ENCODE results near the gene COMP.
"Not testable (repeated sequence)": the region's sequence is repeated elsewhere in the genome, so short reads cannot be mapped to it uniquely, and the experiment has no call there.

Gene COMP

GRCh38 chr19:18790566-18791314, at the start of gene COMP:
TSS of gene COMP (minus strand) at chr19:18791305. CDS start at chr19:18791269, 36 bp downstream.
- DNase-seq (ENCODE audit: low read depth in 2 of 2) = no peak

DNA sequence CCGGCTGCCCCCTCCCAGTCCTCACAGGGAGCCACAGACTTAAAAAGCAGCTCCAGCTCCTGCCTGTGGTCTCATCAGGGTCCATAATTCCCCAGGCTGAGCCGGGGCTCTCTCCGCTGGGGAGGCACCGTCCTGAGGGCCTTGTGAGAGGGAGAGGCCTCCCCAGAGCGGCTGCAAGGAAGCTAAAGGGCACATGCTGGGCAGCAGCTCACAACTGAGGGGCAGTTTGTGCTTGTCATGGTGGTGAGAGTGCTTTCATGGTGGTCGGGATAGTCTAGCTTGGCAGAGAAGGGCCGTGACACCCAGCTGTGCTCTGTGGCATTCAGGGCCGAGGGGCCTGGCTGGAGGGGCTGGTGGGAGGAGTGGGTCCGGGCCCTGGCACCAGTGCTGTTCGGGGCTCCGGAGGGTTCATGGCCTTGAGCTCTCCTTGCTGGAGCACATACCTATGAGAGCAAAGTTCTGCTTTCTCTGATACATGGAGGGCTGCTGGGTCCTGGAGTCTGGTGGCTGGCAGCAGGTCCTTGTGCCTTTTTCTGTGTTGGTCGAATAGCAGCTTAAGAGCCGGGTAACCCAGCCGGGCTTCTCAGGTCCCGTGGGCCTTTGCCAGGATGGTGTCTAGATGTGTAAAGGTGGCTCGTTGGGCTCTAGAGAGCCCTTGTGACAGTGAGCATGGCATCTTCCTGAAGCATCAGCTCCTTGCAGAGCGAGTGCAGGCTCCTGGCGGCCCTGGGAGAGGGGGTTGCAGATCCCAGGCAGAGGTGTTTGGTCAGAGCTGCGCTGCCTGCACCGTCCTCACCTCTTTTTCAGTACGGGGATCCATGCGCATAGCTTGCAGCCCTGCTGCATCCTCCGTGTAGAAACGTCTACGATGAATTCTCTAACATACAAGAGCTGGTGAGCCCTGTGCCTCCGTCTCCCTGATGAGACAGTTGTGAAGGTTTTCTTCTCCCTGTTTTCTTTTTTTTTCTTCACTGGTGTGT, 49.5 kb upstream of the COMP start:
- no peak for DNase-seq (ENCODE audit: low read depth in 2 of 2)

GRCh38 chr19:18839465-18840287, 48.6 kb upstream of the COMP start:
- DNase-seq (ENCODE audit: low read depth in 2 of 2) = no peak

DNA sequence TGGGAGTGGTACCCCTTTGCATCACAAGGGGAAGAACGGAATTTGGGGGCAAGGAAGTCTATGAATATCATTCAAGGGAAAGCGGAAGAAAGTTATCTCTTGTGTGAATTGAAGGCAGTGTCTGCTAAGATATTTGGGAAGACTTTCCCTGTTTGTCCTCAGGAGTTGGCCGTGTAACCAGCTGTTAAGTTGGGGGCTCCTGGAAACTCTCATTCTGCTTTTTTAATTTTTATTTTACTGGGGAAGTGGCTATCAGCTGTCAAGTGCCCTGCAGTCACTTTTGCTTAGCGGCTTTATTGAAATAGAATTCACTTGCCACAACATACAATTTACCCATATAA, 43.5 kb upstream of the COMP start:
- no peak for DNase-seq (ENCODE audit: low read depth in 2 of 2)

- no peak for DNase-seq (ENCODE audit: low read depth in 2 of 2)
Measured at GRCh38 chr19:18833849-18834643, 42.9 kb upstream of the COMP start.

- no peak for DNase-seq (ENCODE audit: low read depth in 2 of 2)
Measured at GRCh38 chr19:18833141-18833476, 42.0 kb upstream of the COMP start.

GRCh38 chr19:18832306-18833140, 41.4 kb upstream of the COMP start:
- DNase-seq (ENCODE audit: low read depth in 2 of 2) = no peak

DNA sequence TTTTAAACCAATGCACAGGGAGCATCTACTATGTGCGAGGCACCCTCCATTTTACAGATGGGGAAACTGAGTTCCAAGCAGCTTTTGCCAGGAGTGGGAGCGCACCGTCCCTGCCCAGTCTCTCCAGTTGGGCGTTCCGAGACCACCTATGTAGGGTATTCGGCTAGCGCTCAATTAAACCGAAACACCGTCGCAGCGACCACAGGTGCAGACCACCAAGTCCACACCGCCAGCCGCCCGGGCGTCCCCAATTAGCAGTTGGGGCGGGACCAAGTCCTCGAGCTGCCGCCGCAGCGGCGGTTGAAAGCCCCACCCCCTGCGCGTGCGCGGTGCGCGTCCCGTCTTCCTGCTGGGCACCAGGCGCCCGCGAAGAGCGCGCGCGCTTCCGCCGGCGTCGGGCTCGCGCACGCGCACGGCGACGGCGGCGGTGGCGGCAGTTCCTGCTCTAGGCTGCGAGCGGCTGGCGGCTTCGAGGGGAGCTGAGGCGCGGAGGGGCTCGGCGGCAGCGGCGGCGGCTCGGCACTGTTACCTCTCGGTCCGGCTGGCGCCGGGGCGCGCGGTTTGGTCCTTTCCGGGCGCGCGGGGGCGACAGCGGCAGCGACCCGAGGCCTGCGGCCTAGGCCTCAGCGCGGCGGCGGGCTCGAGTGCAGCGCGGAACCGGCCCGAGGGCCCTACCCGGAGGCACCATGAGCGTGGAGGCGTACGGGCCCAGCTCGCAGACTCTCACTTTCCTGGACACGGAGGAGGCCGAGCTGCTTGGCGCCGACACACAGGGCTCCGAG, 40.6 kb upstream of the COMP start, which contains the start of gene UPF1:
TSS of gene UPF1 (plus strand) at position 436 of the 782 bp plus-strand sequence. CDS start at position 687, 251 bp downstream.
- DNase-seq (ENCODE audit: low read depth in 2 of 2) = peak; percentile 87 to 92

DNA sequence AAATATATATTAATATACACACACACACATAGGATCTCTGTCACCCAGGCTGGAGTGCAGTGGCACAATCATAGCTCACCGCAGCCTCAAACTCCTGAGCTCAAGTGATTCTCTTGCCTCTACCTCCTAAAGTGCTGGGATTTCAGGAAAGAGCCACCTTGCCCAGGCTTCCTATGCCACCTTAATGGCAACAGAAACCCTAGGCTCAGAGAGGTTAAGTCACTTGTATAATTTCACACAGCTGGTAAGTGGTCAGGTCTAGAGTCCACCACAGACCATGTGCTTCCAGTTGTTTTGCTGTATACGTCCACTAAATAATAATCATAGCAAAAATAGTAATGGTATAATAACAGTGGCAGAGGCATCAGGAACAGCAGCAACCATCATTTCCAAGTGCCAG, 39.4 kb upstream of the COMP start:
- no peak for DNase-seq (ENCODE audit: low read depth in 2 of 2)

DNA sequence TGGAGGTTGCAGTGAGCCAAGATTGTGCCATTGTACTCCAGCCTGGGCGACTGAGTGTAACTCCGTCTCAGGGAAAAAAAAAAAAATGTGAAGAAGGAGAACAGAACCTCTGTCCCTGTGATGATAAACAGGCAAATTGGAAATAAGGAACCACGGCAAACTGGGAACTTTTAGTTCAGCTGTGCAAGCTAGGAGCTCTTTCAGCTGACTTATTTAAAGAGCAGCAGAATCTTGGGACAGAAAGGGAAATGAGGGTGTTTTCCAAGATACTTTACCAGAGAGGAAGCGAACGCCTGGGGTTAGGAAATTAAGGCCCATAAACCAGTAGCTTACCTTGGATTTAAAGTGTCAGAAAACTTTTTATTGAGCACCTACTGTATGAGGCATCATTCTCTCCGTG, 37.7 kb upstream of the COMP start:
- no peak for DNase-seq (ENCODE audit: low read depth in 2 of 2)

DNA sequence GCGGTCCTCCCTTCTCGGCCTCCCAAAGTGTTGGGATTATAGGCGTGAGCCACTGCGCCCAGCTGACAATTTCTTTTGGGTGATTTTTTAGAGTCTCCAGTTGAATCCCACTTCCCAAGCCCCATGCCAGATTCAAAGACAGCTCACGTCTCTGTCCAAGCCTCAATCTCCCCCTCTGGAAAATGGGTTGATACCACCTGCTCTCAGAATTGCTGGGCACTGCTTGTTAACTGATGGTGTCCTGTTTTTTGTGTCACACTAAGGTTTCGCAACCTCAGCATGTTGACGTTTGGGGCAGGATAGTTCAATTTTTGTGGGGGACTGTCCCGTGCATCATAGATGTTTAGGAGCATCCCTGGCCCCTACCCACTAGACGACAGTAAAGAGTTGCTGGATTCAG, 26.5 kb upstream of the COMP start:
- DNase-seq (ENCODE audit: low read depth in 2 of 2) = no peak

GRCh38 chr19:18816645-18817044, 25.5 kb upstream of the COMP start:
- not testable (repeated sequence) for DNase-seq (ENCODE audit: low read depth in 2 of 2)

DNA sequence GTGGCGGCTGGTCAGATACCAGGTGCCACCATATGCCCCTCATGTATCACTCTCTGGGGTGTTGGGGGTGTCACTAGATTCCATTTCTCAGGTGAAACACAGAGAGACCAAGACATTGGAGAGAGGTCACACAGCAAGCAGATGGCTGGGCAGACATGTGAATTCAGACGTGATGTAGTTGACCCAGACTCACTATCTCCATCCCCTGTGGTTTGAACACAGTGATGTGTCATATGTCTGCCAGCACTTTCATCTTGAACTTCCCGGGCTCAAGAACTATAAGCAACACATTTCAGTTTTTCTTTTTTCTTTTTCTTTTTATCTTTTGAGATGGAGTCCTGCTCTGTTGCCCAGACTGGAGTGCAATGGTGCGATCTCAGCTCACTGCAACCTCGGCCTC, 24.6 kb upstream of the COMP start:
- DNase-seq (ENCODE audit: low read depth in 2 of 2) = no peak

DNA sequence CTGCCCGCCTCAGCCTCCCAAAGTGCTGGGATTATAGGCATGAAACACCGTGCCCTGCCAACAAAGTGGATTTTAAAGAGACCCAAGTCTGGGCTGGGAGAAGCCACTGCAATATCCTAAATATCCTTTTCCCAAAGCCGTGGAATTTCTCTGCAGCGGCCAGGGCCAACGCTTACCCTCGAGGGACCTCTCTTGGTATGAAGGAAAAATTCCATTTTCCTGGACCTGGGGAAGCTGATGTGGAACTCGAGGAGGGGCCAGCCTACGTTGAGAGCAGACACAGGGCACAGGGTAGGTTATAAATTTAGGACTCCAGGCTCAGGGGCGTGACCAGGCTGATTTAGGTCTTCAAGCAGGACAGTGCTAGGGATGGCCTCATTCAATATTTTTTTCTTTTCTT, 23.0 kb upstream of the COMP start:
- no peak for DNase-seq (ENCODE audit: low read depth in 2 of 2)

- DNase-seq (ENCODE audit: low read depth in 2 of 2) = not testable (repeated sequence)
Measured at GRCh38 chr19:18811638-18812037, 20.5 kb upstream of the COMP start.

GRCh38 chr19:18809149-18809868, 18.2 kb upstream of the COMP start:
- DNase-seq (ENCODE audit: low read depth in 2 of 2) = no peak

GRCh38 chr19:18807861-18808331, 16.8 kb upstream of the COMP start:
- no peak for DNase-seq (ENCODE audit: low read depth in 2 of 2)

GRCh38 chr19:18804643-18805042, 13.5 kb upstream of the COMP start:
- no peak for DNase-seq (ENCODE audit: low read depth in 2 of 2)

DNA sequence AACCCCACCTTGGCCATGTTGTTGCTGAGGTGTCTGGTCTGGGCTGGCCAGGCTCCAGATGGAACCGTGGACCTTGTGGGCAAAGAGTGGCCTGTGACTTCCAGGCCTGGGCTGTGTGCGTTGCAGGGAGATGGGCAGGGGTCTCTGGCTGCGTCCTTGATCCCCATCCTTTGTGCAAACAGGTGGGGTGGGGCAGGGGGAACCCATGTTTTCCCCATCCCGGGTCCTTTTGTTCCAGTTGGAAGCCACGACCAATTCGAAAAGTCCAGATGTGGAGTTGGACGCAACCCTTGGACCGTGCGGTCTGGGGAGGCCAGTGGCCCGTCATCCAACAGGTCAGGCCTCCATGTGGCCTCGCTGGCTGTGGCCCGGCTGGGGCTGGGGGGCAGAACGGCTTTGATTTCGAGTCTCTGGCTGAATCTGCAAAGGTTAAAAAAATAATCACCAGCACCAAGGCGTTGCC, 13.1 kb upstream of the COMP start:
- DNase-seq (ENCODE audit: low read depth in 2 of 2) = no peak
